ENCODE results near the gene FABP3.

FABP3 gene

GRCh38 chr1:31364561-31365250 lies 8.2 kb downstream of the FABP3 start:
- no peak overlapping the region for H3K4me3 ChIP-seq (ENCODE audit: low read depth, low read length)
- TF ChIP-seq CTCF (IDR thresholded peaks at IDR 0.05; ENCODE audit: low read depth, low read length, missing control alignments), result no peak

GRCh38 chr1:31362032-31362431 lies 10.8 kb downstream of the FABP3 start:
- TF ChIP-seq CTCF (IDR thresholded peaks at IDR 0.05; ENCODE audit: low read depth, low read length, missing control alignments), result no peak
- H3K4me3 ChIP-seq (ENCODE audit: low read depth, low read length), result no peak overlapping the region
- no peak for DNase-seq (ENCODE audit: low read depth)

More at GRCh38 chr1:31364561-31365250, 8.2 kb downstream of the FABP3 start:
- no peak for DNase-seq (ENCODE audit: low read depth)

DNA sequence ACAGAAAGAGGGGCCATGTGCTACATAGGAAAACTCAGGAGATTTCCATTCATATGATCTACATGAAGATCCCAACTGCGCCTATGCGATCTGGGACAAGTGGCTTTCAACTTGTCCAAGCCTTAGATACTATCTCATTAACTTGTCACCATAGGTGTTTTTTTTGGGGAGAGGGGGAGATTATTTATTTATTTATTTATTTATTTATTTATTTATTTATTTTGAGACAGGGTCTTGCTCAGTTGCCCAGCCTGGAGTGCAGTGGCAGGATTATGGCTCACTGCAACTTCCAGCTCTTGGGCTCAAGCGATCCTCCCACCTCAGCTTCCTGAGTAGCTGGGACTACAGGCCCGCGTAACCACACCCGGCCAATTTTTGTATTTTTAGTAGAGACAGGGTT lies 11.3 kb downstream of the FABP3 start:
- no peak for DNase-seq (ENCODE audit: low read depth)
- TF ChIP-seq CTCF (IDR thresholded peaks at IDR 0.05; ENCODE audit: low read depth, low read length, missing control alignments), result no peak
- H3K4me3 ChIP-seq (ENCODE audit: low read depth, low read length), result no peak overlapping the region

- DNase-seq (ENCODE audit: low read depth), result no peak
- H3K4me3 ChIP-seq (ENCODE audit: low read depth, low read length), result no peak overlapping the region
- no peak for TF ChIP-seq CTCF (IDR thresholded peaks at IDR 0.05; ENCODE audit: low read depth, low read length, missing control alignments)
These were observed 16.4 kb downstream of the FABP3 start for GRCh38 chr1:31356427-31356826.

GRCh38 chr1:31354283-31354682 lies 18.6 kb downstream of the FABP3 start:
- no peak overlapping the region for H3K4me3 ChIP-seq (ENCODE audit: low read depth, low read length)
- DNase-seq (ENCODE audit: low read depth), result no peak
- TF ChIP-seq CTCF (IDR thresholded peaks at IDR 0.05; ENCODE audit: low read depth, low read length, missing control alignments), result no peak

- no peak for TF ChIP-seq CTCF (IDR thresholded peaks at IDR 0.05; ENCODE audit: low read depth, low read length, missing control alignments)
- DNase-seq (ENCODE audit: low read depth), result no peak
- no peak overlapping the region for H3K4me3 ChIP-seq (ENCODE audit: low read depth, low read length)
These were observed 24.4 kb downstream of the FABP3 start for GRCh38 chr1:31348449-31348848.

- no peak for DNase-seq (ENCODE audit: low read depth)
- no peak for TF ChIP-seq CTCF (IDR thresholded peaks at IDR 0.05; ENCODE audit: low read depth, low read length, missing control alignments)
- no peak overlapping the region for H3K4me3 ChIP-seq (ENCODE audit: low read depth, low read length)
These were observed 26.1 kb downstream of the FABP3 start for GRCh38 chr1:31346785-31347184.

Measured in GM12864 (cell line).